ENCODE data around the gene CDH23. TPM values are rescaled to one million over a fixed set of nuclear protein-coding genes. Genes with fewer than 3 reads are reported as not detected.

The CDH23 gene
- total RNA-seq, 1 experiment from 2014 or later, result 7.8 TPM

DNA sequence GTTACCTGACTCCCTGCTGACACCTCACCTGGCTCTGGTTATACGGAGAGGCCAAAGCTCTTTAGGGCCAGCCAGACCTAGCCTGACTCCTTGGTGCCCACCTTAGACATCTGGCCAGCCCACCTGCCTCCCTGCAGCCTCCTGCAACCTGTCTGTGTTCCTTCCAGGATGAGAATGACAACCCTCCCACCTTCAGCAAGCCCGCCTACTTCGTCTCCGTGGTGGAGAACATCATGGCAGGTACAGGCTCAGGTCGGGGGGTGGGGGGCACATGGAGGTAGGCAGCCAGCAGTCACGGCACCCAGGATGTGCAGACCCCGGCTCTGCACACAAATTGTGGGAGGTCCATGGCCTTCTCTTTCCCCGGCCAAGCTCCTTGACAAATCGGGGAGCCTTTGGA, 290.8 kb downstream of the CDH23 start:
- no peak overlapping the region for H2AFZ ChIP-seq
- TF ChIP-seq EZH2 (IDR thresholded peaks at IDR 0.05; ENCODE audit: low read depth), result no peak
- no peak for TF ChIP-seq CTCF (conservative IDR thresholded peaks at IDR 0.05)
- no peak overlapping the region for H3K4me3 ChIP-seq
- no peak overlapping the region for H3K4me2 ChIP-seq
- ChIA-PET CTCF (interaction anchor here (0.5 to 0.6 kb wide), 2 partner anchors 191 to 260 kb away, joined by 5 to 7 read pairs; no protein-coding TSS in a partner anchor), POLR2A (ENCODE audit: unreplicated experiment) (no interaction called here)
- no peaks in the 10 kb centered on the region for H3K79me2 ChIP-seq (ENCODE audit: low read depth)
- H3K27ac ChIP-seq, result no peak overlapping the region
- H3K27me3 ChIP-seq (ENCODE audit: insufficient read depth, low read depth), result no peaks in the 10 kb centered on the region
- no peaks in the 10 kb centered on the region for H3K36me3 ChIP-seq (ENCODE audit: low read depth)
- DNase-seq, result no peak
- intact Hi-C loops (cut with micrococcal nuclease; ENCODE audit: unreplicated experiment), result no loop called here
- no peaks in the 10 kb centered on the region; the same call in 1 of the 2 replicates for H3F3A ChIP-seq (ENCODE audit: insufficient read depth, low read depth)
- H3K9me3 ChIP-seq (ENCODE audit: insufficient read depth, low read depth), result no peaks in the 10 kb centered on the region
- H3K4me1 ChIP-seq (replicated peaks; ENCODE audit: insufficient read depth), result no peaks in the 10 kb centered on the region
- BruUV-seq (replicated peaks), result no TSS peak
- H4K20me1 ChIP-seq (ENCODE audit: insufficient read depth), result no peaks in the 10 kb centered on the region
- H3K9me2 ChIP-seq (ENCODE audit: insufficient read depth), result no peaks in the 10 kb centered on the region

DNA sequence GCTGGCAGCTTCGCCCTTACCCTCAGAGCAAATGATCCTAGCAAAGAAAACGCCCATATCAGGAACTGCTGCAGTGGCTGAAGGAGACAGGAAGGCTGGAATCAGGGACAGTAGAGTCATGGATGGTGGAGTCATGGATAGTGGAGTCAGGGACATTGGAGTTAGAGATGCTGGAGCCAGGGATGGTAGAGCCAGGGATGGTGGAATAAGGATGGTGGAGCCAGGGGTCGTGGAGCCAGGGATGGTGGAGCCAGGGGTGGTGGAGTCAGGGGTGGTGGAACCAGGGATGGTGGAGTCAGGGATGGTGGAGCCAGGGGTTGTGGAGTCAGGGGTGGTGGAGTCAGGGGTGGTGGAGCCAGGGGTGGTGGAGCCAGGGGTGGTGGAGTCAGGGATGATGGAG, 291.5 kb downstream of the CDH23 start:
- H2AFZ ChIP-seq, result no peak overlapping the region
- no peak for DNase-seq
- H3F3A ChIP-seq (ENCODE audit: insufficient read depth, low read depth), result no peaks in the 10 kb centered on the region; the same call in 1 of the 2 replicates
- ChIA-PET CTCF (interaction anchor here (0.5 to 0.6 kb wide), 2 partner anchors 192 to 260 kb away, joined by 5 to 7 read pairs; no protein-coding TSS in a partner anchor), POLR2A (ENCODE audit: unreplicated experiment) (no interaction called here)
- intact Hi-C loops (cut with micrococcal nuclease; ENCODE audit: unreplicated experiment), result no loop called here
- no peak overlapping the region for H3K4me3 ChIP-seq
- H3K36me3 ChIP-seq (ENCODE audit: low read depth), result no peaks in the 10 kb centered on the region
- H3K4me1 ChIP-seq (replicated peaks; ENCODE audit: insufficient read depth), result peaks cover 7% of the 10 kb centered on the region
- no peaks in the 10 kb centered on the region for H3K9me3 ChIP-seq (ENCODE audit: insufficient read depth, low read depth)
- BruUV-seq (replicated peaks), result no TSS peak
- no peak for TF ChIP-seq EZH2 (IDR thresholded peaks at IDR 0.05; ENCODE audit: low read depth)
- no peak for TF ChIP-seq CTCF (conservative IDR thresholded peaks at IDR 0.05)
- H3K4me2 ChIP-seq, result no peak overlapping the region
- H3K9me2 ChIP-seq (ENCODE audit: insufficient read depth), result no peaks in the 10 kb centered on the region
- no peaks in the 10 kb centered on the region for H3K79me2 ChIP-seq (ENCODE audit: low read depth)
- no peaks in the 10 kb centered on the region for H4K20me1 ChIP-seq (ENCODE audit: insufficient read depth)
- no peak overlapping the region for H3K27ac ChIP-seq
- no peaks in the 10 kb centered on the region for H3K27me3 ChIP-seq (ENCODE audit: insufficient read depth, low read depth)

DNA sequence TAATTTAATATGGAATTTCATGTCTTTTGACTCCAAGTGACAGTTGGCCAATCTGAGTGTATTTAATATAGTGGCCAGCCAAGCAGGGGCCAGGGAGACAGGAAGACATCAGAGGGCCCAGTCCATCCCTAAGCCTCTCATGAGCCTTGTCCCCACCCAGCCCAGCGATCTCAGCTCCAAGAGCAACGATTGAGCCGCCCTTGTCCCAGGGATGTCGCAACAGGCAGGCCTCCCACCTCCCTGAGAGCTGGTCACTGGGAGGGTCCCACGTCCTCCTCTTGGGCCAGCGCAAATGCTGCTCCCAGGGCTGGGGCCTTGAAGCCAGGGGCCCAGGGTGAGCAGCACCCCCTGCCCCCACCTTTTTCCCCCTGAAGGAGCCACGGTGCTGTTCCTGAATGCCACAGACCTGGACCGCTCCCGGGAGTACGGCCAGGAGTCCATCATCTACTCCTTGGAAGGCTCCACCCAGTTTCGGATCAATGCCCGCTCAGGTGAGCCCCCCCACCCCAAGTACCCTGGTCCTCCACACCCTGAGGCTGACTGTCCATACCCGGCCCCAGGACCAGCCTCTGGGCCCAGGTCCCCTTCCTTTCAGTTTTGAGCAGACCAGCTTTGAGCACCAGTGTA, 293.5 kb downstream of the CDH23 start:
- BruUV-seq (replicated peaks), result no TSS peak
- intact Hi-C loops (cut with micrococcal nuclease; ENCODE audit: unreplicated experiment), result loop anchor here (5.0 kb wide), 1 partner anchor 68 kb away; no protein-coding TSS in a partner anchor
- H3F3A ChIP-seq (ENCODE audit: insufficient read depth, low read depth), result no peaks in the 10 kb centered on the region; the same call in 1 of the 2 replicates
- H3K4me1 ChIP-seq (replicated peaks; ENCODE audit: insufficient read depth), result peaks cover 17% of the 10 kb centered on the region
- no peaks in the 10 kb centered on the region for H3K36me3 ChIP-seq (ENCODE audit: low read depth)
- H2AFZ ChIP-seq, result no peak overlapping the region
- no peak overlapping the region for H3K27ac ChIP-seq
- CTCF ChIA-PET, result no interaction called here
- no peak overlapping the region for H3K4me3 ChIP-seq
- TF ChIP-seq EZH2 (IDR thresholded peaks at IDR 0.05; ENCODE audit: low read depth), result no peak
- TF ChIP-seq CTCF (conservative IDR thresholded peaks at IDR 0.05), result no peak
- no peaks in the 10 kb centered on the region for H4K20me1 ChIP-seq (ENCODE audit: insufficient read depth)
- no peak for DNase-seq
- no peaks in the 10 kb centered on the region for H3K79me2 ChIP-seq (ENCODE audit: low read depth)
- no peaks in the 10 kb centered on the region for H3K9me2 ChIP-seq (ENCODE audit: insufficient read depth)
- no peaks in the 10 kb centered on the region for H3K27me3 ChIP-seq (ENCODE audit: insufficient read depth, low read depth)
- POLR2A ChIA-PET (ENCODE audit: unreplicated experiment), result no interaction called here
- H3K4me2 ChIP-seq, result no peak overlapping the region
- H3K9me3 ChIP-seq (ENCODE audit: insufficient read depth, low read depth), result no peaks in the 10 kb centered on the region
